Left lung (tissue), 10 donors: ENCODE results near the gene CBX1. TPM values are rescaled to one million over a fixed set of nuclear protein-coding genes. Genes with fewer than 3 reads are reported as not detected.
A peak's percentile ranks its signal among the peaks of the same experiment; 100 is the strongest.

Experiments
- ATAC-seq: fragments of 200-7000 bp; cut with Tn5 transposase; one replicate; pipeline ENCODE4 v1.9.1; 2020; ENCODE audit warnings: moderate library complexity
- DNase-seq, 4 donors: peaks; one replicate each; pipeline ENCODE4 v3.0.0-alpha.2; 2013 to 2020
- H3K27ac ChIP-seq, 2 donors: fragments of 200-600 bp; sonication (generic) in 1 of 2; one replicate each; pipeline versions ENCODE4 v1.5.0 to v1.8.0; 2020 to 2021
- H3K27me3 ChIP-seq, 2 donors: fragments of 200-600 bp; sonication (generic) in 1 of 2; one replicate each; pipeline versions ENCODE4 v1.5.0 to v1.8.0; 2020 to 2021
- H3K36me3 ChIP-seq, 2 donors: fragments of 200-600 bp; sonication (generic) in 1 of 2; one replicate each; pipeline versions ENCODE4 v1.5.0 to v1.8.0; 2020 to 2021
- H3K4me1 ChIP-seq, 2 donors: fragments of 200-600 bp; one replicate each; pipeline ENCODE4 v1.8.0; 2021
- H3K4me3 ChIP-seq, 2 donors: fragments of 200-600 bp; sonication (generic) in 1 of 2; one replicate each; pipeline versions ENCODE4 v1.5.0 to v1.8.0; 2020 to 2021; ENCODE audit warnings: mild to moderate bottlenecking in 1 of 2
- H3K9me3 ChIP-seq, 2 donors: fragments of 200-600 bp; sonication (generic) in 1 of 2; one replicate each; pipeline versions ENCODE4 v1.5.0 to v1.8.0; 2020 to 2021
- intact Hi-C, 2 donors: fragments of 100-400 bp; cut with DNase I; formaldehyde crosslinking; loops; one replicate each; pipeline versions ENCODE4 v1.11.2 to v1.14.2; 2022
- polyA plus RNA-seq, 6 donors: library from polyadenylated mRNA; unstranded; fragments of 120-200 nt; gene quantifications; one replicate each; pipeline ENCODE4 v1.2.1, GENCODE V29; 2013; ENCODE audit not compliant: insufficient read length in 6 of 6
- total RNA-seq, 2 donors: library from RNA; stranded (reverse); fragmentation: NEBNext Ultra II Directional; extraction: Animal tissue kit (Norgen Biotek cat#: 25700); gene quantifications; one replicate each; pipeline ENCODE4 v1.2.1, GENCODE V29; 2021
- TF ChIP-seq, protein P1 (sequence below), 2 donors: fragments of 200-600 bp; sonication (generic) in 1 of 2; IDR thresholded peaks; one replicate each; pipeline versions ENCODE4 v1.5.0 to v1.8.0; 2021; ENCODE audit warnings: antibody characterized with exemption in 2 of 2
- donor health status: DM: no; HTN: yes; CAD: no.
- donor health status: DM: no; HTN: no; CAD: no.

Gene CBX1
- total and polyA plus RNA-seq, 8 donors: 43.0 to 213 (median 165) TPM

DNA sequence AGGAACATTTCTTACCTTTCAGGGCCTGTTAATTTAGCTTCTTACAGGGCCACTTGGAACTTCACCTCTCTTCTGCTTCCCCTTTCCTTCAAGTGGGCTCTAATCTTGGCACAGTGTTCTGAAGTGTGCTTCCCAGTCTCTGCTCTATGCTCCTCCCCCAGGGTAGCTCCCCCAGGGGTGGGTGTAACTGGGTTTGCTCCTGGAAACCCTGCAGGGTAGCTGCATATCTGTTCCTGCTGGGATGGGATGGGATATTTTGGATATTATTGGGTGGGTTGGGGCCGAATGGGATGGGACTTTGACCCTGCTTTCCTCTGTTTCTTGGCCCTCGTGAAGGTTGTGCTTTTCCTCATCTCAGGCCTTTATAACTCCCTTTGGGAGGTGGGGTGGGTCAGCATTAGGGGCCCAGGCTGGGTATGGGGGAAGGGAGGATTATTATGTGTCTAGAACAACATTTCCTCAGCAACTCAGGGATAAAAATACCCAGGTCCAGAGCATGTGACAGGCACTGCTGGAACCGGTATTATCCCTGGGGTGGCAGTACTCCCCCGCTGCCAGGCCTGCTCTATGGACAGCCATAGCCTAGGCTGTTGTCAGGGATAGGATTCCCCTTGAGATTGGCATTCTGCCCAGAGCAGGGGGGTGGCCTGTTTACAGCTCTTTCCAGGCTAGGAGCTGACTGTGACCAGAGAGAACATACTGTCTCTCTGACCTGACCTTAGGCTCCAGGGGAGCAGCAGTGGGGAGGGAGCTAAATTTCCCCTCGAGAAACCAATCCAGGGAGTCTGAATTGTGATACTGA lies 48.1 kb downstream of the CBX1 start:
- Histone ChIP-seq H3K4me1 (peaks cover 44 to 77% of the 10 kb centered on the region in 2 donors), H3K4me3 (peak overlapping the region in 1 of 2 donors; percentile 16), H3K36me3 (peaks cover 0 to 67% of the 10 kb centered on the region in 2 donors), H3K27ac (peak overlapping the region; percentile 95 to 98), H3K27me3 (no peaks in the 10 kb centered on the region), H3K9me3 (no peaks in the 10 kb centered on the region)
- ATAC-seq (no peak), DNase-seq (peak in 2 of 4 donors; percentile 55 to 59)
- intact Hi-C loops: no loop called here
- TF ChIP-seq, protein P1, sequence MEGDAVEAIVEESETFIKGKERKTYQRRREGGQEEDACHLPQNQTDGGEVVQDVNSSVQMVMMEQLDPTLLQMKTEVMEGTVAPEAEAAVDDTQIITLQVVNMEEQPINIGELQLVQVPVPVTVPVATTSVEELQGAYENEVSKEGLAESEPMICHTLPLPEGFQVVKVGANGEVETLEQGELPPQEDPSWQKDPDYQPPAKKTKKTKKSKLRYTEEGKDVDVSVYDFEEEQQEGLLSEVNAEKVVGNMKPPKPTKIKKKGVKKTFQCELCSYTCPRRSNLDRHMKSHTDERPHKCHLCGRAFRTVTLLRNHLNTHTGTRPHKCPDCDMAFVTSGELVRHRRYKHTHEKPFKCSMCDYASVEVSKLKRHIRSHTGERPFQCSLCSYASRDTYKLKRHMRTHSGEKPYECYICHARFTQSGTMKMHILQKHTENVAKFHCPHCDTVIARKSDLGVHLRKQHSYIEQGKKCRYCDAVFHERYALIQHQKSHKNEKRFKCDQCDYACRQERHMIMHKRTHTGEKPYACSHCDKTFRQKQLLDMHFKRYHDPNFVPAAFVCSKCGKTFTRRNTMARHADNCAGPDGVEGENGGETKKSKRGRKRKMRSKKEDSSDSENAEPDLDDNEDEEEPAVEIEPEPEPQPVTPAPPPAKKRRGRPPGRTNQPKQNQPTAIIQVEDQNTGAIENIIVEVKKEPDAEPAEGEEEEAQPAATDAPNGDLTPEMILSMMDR (IDR thresholded peaks at IDR 0.05): no peak

DNA sequence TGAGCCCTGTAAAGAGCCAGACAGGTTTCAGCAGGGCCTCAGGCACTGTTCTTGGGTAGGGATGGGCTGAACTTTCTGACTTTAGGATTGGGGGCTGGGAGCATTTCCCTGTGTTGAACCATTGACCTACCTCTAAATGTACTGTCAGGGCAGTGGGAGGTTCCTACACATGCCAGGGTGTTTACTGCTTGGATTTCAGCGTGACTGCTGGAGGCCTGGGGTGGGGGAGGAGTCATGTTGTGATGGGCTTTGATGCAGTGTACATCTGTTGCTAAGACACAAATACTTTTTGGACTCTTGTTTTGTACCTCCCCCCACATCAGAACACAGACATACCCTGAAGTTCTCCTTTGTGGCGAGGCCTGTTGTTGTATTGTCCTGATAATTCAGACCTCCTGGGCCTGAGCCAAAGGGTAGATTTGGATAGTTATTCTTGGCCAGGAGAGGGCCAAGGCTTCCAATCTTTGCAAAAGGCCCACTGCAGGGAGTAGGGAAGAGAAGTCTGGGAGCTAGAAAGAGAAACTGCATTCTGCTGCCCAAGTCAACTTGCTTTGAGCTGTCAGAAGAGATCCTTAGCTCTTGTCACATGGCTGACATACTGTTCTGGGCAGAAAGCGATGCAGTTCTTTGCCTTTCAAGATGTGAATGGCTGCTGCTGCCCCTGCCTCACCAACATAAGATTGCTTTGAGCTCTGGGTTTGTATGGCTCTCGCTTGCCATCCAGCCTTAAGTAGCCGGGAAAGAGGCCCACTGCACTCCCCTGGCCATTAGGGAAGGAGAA lies 49.4 kb downstream of the CBX1 start:
- no peak for ATAC-seq
- H3K4me1 ChIP-seq: peaks cover 44 to 81% of the 10 kb centered on the region in 2 donors
- H3K4me3 ChIP-seq: peak overlapping the region in 1 of 2 donors; percentile 82
- peaks cover 0 to 55% of the 10 kb centered on the region in 2 donors for H3K36me3 ChIP-seq
- H3K27me3 ChIP-seq: no peaks in the 10 kb centered on the region
- TF ChIP-seq, protein P1 (IDR thresholded peaks at IDR 0.05): no peak
- H3K9me3 ChIP-seq: no peaks in the 10 kb centered on the region
- DNase-seq: peak in 2 of 4 donors; percentile 74 to 88
- H3K27ac ChIP-seq: peak overlapping the region; percentile 95 to 98
- intact Hi-C loops: no loop called here

DNA sequence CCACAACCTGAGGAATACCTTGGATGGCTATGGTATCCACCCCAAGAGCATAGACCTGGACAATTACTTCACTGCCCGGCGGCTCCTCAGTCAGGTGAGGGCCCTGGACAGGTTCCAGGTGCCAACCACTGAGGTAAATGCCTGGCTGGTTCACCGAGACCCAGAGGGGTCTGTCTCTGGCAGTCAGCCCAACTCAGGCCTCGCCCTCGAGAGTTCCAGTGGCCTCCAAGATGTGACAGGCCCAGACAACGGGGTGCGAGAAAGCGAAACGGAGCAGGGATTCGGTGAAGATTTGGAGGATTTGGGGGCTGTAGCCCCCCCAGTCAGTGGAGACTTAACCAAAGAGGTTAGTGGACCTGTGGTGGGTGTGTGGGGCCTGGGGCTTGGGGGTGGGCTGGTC lies 50.0 kb downstream of the CBX1 start:
- TF ChIP-seq, protein P1 (IDR thresholded peaks at IDR 0.05): no peak
- Histone ChIP-seq H3K4me1 (peaks cover 44 to 86% of the 10 kb centered on the region in 2 donors), H3K4me3 (peak overlapping the region in 1 of 2 donors; percentile 82), H3K36me3 (peaks cover 0 to 49% of the 10 kb centered on the region in 2 donors), H3K27ac (peak overlapping the region; percentile 95 to 98), H3K9me3 (no peaks in the 10 kb centered on the region), H3K27me3 (no peaks in the 10 kb centered on the region)
- no peak for DNase-seq
- ATAC-seq: no peak
- intact Hi-C loops: no loop called here

DNA sequence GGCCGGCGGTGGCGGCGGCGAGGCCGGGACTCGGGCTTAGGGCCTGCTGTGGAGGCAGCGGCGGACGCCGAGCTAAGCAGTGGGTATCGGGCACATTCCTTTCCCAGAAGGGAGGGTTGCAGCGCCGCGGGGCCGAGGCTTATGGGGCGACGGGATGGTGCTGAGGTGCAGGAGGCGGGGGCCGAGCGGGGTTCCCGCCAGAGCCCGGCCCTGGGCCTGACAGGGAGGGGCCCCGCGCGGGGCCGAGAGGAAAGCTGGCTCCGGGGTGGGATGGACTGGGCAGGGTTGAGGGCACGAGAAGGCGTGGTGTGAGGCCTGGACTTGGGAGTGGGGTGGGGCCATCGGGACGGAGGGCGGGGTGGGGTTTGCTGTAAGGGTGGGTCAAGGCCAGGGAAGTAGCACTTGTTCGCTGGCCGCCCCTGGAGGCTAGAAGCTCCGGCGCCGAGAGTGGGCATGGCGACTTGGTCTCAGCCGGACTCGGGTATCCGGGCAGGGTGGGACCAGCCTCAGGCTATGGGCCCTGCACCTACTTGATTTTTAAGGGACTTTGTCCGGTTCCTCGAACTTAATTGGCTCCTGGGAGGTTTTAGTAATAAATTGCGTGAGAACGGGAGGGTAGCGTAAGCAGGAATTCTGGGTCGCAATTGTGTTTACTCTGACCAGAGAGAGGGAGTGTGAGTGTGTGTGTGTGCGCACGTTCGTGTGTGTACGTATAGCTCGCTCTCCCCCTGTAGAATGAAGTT lies 52.7 kb downstream of the CBX1 start:
- intact Hi-C loops: no loop called here
- H3K4me3 ChIP-seq: peak overlapping the region; percentile 64 to 82
- ATAC-seq: peak; percentile 82
- TF ChIP-seq, protein P1 (IDR thresholded peaks at IDR 0.05): no peak
- H3K27ac ChIP-seq: peak overlapping the region; percentile 95 to 98
- H3K27me3 ChIP-seq: no peaks in the 10 kb centered on the region
- H3K4me1 ChIP-seq: peaks cover 38 to 64% of the 10 kb centered on the region in 2 donors
- peaks cover 0 to 29% of the 10 kb centered on the region in 2 donors for H3K36me3 ChIP-seq
- peak; percentile 42 to 95 (median 90) for DNase-seq
- H3K9me3 ChIP-seq: no peaks in the 10 kb centered on the region
